ENCODE results near the gene PDIA5. TPM values are rescaled to one million over a fixed set of nuclear protein-coding genes. Genes with fewer than 3 reads are reported as not detected.

Gene PDIA5
- total and polyA plus RNA-seq, 2 of the 4 experiments (the other 2 are of a cell fraction): 19.4 to 42.0 TPM

- no peak overlapping the region for H2BK20ac ChIP-seq (ENCODE audit: low read depth, low read length)
- no peak overlapping the region for H3K27ac ChIP-seq (ENCODE audit: insufficient read depth, low read length)
- WGBS, 2 experiments (ENCODE audit: extremely low coverage in 2 of 2, insufficient read length in 1 of 2): 100% methylated on average over 1 of the region's 2 CpGs; no CpG with 5 or more reads in 1 of the 2 experiments
- no peak for ATAC-seq (ENCODE audit: low read depth)
- no peak overlapping the region for H3K14ac ChIP-seq (replicated peaks; ENCODE audit: low read depth, low read length)
- H2BK120ac ChIP-seq (ENCODE audit: low read depth, low read length): no peak overlapping the region
- H2AK9ac ChIP-seq (replicated peaks; ENCODE audit: low read depth, low read length, poor library complexity): no peak overlapping the region
- H2BK5ac ChIP-seq (ENCODE audit: low read depth, low read length, poor library complexity, severe bottlenecking): no peak overlapping the region
- no peak overlapping the region for H3K4me2 ChIP-seq (ENCODE audit: low read depth, low read length)
- no peak overlapping the region for H3K23ac ChIP-seq (ENCODE audit: low read depth, low read length)
- H3K9ac ChIP-seq (ENCODE audit: low read depth, low read length): no peak overlapping the region; the same call in 1 of the 2 replicates
- no peaks in the 10 kb centered on the region for H4K20me1 ChIP-seq (ENCODE audit: insufficient read depth, low read length)
- intact Hi-C loops (cut with micrococcal nuclease): no loop called here
- no peak overlapping the region for H3K18ac ChIP-seq (ENCODE audit: low read depth, low read length)
- no peaks in the 10 kb centered on the region for H3K27me3 ChIP-seq (ENCODE audit: control insufficient read depth, insufficient read depth, low read length)
- dilution Hi-C loops (cut with HindIII; ENCODE audit: low sequenced_read_pairs, unreplicated experiment): no loop called here
- no peak overlapping the region for H3K4ac ChIP-seq (ENCODE audit: low read depth, low read length)
- no peak overlapping the region for H3K4me3 ChIP-seq (ENCODE audit: insufficient read depth, low read depth, low read length)
- H4K8ac ChIP-seq (ENCODE audit: low read depth in 2 of 2, low read length in 2 of 2): no peak overlapping the region
- no peak overlapping the region for H2AK5ac ChIP-seq (ENCODE audit: low read depth, low read length)
- H4K5ac ChIP-seq (ENCODE audit: low read depth, low read length): no peak overlapping the region
- H2AFZ ChIP-seq (replicated peaks; ENCODE audit: low read length, poor library complexity): no peak overlapping the region
- peaks cover 20% of the 10 kb centered on the region for H3K36me3 ChIP-seq (ENCODE audit: control insufficient read depth, insufficient read depth, low read length)
- in situ Hi-C loops (cut with MboI; ENCODE audit: low sequenced_read_pairs): no loop called here
- H3K79me1 ChIP-seq (ENCODE audit: low read depth in 1 of 2, low read length in 2 of 2): no peaks in the 10 kb centered on the region; a peak in 2 of 4 replicates
- no peaks in the 10 kb centered on the region for H3K4me1 ChIP-seq (ENCODE audit: control insufficient read depth, insufficient read depth, low read length)
- H3K9me3 ChIP-seq (ENCODE audit: control insufficient read depth, insufficient read depth, low read length): no peaks in the 10 kb centered on the region
- TF ChIP-seq MAFK (IDR thresholded peaks at IDR 0.05; ENCODE audit: low read depth, low read length): peak; percentile 89
- no peak for TF ChIP-seq MAZ (IDR thresholded peaks at IDR 0.05; ENCODE audit: borderline replicate concordance, low read depth, low read length)
- TF ChIP-seq SMC3 (IDR thresholded peaks at IDR 0.05; ENCODE audit: low read depth, low read length): no peak
- no peak for TF ChIP-seq NFE2L2 (IDR thresholded peaks at IDR 0.05; ENCODE audit: low read depth, low read length)
- no peak for TF ChIP-seq MXI1 (IDR thresholded peaks at IDR 0.05; ENCODE audit: borderline replicate concordance, low read depth, low read length)
- no peaks in the 10 kb centered on the region for H3K9me1 ChIP-seq (ENCODE audit: insufficient read depth, low read length)
- no peak overlapping the region for H3K56ac ChIP-seq (ENCODE audit: extremely low read depth, insufficient read depth, low read length)
- no peak overlapping the region for H2BK15ac ChIP-seq (ENCODE audit: low read depth, low read length)
- H4K91ac ChIP-seq (ENCODE audit: insufficient read depth, low read depth, low read length): no peak overlapping the region
- no peak for DNase-seq
- POLR2A ChIA-PET (ENCODE audit: unreplicated experiment): no interaction called here
- CTCF ChIA-PET: no interaction called here
- no TSS peak for BruUV-seq (replicated peaks)
Measured at GRCh38 chr3:123137001-123137400, 70.2 kb downstream of the PDIA5 start.
